ENCODE data around the gene DGKD.

DGKD gene

DNA sequence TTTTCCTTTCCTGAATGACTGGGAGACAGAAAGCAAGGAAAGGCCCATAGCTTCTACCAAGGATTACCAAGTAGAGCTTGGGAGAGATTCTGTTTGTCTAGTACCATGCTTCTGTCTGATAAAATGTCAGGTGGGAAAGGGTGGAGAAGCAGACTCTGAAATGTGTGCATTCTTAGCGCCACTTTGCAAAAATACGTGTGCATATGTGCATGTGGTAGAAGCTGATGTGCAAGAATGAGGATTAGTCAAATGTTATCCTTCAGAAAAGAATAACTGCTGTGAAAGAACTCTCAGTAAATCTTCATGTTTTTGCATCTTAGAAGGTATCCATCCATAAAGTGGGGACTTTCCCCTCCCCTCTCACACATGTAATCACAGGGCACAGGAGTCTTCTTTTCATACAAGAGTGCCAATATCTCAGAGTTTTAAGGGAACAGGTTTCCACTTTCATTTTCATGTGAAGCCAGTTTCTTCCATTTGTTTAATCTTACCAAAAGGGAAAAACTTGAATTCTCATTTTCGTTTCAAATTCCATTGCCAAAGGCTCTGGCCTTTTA is 15.4 kb upstream of the DGKD start:
- DNase-seq, result no peak

DNA sequence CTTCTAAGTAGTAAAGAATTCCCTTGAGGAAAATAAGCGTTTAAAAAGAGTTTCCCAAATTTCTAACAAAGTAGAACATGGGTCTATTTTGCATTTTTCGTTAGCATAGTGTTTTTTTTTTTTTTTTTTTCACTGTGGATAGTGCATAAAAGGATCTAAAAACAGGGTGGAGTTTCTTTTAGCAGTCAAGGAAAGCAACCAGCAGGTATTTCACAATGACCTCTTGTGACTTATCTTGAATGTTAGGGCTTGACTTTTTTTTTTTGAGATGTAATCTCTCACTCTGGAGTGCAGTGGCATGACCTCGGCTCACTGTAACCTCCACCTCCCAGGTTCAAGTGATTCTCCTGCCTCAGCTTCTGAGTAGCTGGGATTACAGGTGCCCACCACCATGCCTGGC is 14.9 kb upstream of the DGKD start:
- DNase-seq, result no peak

DNA sequence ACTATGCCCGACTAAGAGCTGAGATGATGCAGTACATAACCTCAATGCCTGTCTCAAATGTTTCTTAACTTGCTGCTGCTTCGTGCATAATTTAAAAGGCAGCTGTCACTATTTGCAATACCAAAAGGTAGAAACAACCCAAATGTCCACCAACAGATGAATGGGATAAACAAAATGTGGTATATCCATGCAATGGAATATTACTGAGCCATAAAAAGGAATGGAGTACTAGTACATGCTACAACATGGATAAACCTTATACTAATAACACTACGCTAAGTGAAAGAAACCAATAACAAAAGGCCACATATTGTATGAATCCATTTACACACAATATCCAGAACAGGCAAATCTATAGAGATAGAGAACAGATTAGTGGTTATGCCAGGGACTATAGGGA is 13.0 kb upstream of the DGKD start:
- DNase-seq, result no peak

DNA sequence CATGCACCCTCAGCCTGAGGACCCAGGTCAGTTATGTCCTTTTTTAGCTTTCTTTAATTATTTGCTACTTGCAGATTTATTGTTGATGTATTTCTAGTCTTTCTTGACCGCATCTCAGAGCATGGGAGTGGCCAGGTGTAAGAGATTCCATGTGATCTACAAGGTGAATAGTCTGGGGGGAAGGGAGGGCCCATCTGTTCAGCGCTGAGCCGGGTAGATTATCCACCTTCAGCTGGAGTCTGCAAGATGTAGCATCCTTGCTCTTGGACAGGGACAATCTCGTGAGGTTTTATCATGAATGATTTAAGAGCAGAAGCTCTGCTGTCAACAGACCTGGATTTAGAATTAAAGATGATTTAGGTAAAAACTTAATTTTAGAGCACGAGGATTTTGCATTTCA is 12.0 kb upstream of the DGKD start:
- DNase-seq, result no peak

DNA sequence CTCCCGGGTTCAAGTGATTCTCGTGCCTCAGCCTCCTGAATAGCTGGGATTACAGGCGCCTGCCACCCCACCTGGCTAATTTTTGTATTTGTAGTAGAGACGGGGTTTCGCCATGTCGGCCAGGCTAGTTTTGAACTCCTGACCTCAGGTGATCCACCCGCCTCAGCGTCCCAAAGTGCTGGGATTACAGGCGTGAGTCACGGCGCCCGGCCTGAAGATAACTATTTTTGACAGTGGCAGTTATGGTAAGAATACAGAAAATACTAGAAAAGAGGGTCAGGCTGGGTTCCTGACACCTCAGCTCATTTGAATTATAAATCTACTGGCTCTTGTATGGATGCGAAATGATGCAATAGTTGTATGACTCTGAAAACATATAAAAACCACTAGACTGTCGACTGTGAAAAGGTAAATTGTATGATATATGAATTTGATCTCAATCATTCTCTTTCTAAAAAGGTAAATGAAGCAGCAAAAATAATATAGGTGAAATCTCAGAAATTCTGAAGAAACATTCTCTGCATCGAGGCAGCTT is 11.1 kb upstream of the DGKD start:
- DNase-seq, result no peak

DNA sequence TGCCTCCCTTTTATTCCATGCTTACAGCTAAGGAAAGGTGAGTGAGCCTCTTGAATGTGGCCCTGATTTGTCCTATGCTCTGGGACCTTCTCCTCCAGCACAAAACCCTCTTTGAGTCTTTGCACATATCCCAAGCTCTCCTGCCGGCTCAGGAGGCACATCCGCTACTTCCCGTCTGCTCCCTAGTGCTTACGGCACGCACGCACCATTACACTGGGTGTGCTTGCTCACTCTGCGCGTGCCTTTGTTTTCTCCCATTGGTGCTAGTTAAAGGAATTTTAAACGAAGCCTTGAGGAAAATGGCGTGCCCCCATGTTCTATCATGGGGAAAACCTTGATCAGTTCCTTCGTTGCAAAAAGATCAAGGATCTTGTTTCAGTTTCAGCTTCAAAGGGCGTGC is 7.9 kb upstream of the DGKD start:
- DNase-seq, result no peak

DNA sequence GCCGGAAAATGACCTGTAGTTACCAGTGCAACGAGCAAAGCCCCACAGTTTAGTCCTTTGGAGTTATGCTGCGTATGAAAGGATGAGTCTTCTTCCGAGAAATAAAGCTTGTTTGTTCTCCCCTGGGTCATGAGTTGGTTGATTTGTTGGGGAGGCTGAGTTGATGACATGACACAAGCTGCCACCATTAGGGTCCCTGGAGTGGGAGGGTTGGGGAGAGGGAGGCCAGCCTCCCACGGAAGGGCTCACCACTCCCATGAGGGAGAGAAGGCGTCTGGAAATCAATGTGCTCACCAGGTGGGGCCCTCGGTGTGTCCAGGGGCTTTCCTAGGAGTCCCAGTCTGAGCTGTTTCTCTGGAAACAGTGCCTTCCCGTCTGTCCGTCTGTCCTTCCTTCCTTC is 7.4 kb upstream of the DGKD start:
- DNase-seq, result no peak

DNA sequence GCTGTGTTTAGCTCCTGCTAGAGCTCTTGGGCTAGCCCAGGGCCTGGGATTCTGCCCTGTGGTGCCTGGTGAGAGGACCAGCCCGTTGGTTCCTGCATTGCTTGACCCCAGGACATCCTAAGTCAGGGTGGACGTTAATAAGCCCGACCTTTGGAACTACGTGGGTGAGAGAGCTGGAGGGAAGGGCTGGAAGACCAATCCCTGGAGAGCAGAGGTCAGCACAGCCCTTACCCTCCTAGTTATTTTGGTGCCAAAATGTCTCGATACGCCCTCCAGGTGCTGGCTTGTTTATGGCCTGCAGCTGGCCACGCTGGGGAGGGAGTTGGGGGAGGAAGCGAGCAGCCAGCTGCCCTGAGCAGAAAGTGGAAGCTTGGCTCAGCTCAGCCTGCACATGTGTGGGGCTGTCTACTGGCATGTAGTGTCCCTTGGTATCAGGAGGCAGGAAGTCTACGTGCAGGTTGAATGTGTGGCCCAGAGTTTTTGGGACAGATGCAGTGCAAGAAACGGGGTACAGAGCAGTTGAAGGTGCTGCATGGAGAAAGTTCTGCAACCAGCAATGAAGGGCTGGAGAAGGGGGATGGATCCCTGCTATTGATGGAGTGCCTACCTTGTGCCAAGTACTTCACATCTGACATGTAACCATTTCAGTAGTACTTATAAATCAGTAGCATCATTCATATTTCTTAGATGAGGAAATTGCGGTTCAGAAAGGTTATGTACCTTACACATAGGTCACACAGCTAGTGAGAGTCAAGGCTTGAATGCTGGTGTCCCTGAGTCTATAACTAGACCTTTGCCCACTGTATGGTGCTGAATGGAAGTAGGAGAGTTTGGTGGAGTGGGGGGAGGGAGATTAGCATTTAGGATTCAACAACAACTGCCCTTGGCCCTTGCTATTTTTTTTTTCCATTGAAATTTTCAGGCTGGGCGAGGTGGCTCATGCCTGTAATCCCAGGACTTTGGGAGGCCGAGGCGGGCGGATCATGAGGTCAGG is 5.0 kb upstream of the DGKD start:
- no peak for DNase-seq

DNA sequence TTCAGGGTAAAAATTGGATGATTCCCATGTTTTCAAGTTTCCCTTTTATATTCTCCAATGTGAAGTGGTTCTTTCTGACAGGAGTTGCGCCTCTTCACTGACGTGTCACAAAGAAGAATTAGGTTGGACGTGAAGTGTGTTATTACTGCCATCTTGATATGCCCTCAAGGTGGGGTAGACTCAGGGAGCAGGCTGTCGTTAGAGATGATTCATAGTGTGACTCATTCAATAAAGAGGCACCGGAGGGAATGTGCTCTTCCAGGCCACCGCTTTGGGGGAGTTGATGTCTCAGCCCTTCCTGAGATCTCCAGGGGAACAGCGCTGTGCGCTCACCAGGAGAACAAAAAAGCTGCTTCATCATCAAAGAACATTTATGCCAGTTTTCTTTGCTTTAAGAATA is 3.6 kb upstream of the DGKD start:
- peak; percentile 86 for DNase-seq

DNA sequence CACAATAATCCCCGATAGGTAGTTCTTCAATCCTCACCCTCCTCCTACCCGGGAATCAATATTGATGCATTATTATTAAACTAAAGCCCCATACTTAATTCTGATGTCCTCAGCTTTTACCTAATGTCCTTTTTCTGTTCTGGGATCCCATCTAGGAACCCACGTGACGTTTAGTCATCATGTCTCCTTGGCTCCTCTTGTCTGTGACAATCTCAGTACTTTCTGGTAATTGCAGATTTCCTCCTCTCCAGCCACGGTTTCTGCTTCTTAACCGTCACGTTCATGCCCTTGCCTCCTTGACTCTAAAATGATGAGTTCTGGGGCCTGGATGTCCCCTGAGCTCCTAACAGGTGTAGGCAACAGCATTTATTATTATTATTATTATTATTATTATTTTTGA is 2.9 kb upstream of the DGKD start:
- no peak for DNase-seq

DNA sequence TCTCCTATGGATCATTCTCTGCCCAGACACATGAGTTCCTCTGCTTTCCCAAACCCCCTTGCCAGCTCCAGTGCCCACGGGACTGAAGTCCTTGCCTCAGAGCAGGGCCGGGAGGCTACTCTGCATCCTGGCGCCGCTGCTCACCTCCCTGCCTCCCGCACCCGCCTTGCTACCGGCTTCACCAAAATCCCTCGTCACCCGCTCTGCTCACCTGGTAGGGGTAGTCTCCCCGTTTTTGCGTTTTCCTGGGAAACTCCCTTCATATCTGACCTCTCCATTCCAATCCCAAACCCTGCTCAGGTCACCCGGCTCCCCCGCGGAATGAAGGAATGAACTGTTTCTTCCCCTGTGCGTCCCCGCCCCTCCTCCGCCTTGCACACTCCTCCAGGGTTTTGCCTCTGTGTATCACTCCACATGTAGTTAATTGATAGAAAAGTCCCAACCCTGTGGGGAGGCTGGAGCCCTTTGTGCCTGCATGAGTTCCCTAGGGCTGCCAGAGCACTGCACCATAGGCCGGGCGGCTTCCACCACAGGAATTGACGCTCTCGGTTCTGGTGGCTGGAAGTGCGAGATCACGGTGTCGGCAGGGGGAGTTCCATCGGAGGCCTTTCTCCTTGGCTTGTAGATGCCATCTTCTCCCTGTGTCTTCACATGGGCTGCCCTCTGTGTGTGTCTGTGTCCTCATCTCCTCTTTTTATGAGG is 2.0 kb upstream of the DGKD start:
- no peak for DNase-seq

DNA sequence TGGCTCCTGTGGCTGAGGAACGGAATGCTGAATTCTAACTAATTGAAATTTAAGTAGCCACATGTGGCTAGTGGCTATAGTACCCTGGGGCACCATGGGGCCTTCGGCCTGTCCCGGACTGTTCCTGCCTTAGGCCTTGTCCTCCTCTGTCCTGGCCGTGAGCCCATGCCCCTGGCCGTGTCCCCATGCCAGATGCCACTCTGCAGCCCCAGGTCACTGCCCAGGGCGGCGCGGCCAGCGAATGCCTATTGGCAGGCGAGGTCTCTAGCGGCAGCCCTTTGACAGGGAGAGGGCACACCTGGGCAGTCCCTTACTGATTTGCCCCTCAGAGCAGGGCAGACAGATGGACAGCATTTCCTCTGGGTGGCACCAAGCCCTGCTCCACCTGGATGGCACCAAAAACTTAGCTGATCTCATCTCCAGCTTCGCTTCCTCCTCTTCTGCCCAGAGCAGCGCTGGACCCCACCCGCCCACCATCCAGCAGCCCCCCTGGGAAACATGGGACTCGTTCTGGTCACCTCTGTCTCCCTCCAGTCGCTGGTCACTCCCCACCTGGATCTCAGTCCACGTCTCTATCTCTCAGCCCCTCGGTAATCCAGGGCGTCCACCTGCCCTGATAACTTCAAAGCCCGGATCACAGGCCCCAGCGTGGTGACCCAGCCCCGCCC is 1.1 kb upstream of the DGKD start:
- DNase-seq, result no peak

DNA sequence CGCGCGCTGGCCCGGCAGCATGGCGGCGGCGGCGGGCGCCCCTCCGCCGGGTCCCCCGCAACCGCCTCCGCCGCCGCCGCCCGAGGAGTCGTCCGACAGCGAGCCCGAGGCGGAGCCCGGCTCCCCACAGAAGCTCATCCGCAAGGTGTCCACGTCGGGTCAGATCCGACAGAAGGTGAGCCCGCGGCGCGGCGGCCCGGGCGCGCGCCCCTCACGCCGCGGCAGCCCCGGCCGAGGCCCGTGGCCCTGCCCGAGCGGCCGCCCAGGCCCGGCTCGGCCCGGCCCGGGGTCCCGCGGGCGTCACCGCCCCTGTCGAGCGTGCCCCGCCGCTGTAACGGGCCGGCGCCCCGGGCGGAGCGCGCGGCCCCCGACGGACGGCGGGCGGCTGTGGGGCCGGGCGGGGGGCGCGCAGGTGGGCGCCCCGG is 218 bp downstream of the DGKD start:
- no peak for DNase-seq

DNA sequence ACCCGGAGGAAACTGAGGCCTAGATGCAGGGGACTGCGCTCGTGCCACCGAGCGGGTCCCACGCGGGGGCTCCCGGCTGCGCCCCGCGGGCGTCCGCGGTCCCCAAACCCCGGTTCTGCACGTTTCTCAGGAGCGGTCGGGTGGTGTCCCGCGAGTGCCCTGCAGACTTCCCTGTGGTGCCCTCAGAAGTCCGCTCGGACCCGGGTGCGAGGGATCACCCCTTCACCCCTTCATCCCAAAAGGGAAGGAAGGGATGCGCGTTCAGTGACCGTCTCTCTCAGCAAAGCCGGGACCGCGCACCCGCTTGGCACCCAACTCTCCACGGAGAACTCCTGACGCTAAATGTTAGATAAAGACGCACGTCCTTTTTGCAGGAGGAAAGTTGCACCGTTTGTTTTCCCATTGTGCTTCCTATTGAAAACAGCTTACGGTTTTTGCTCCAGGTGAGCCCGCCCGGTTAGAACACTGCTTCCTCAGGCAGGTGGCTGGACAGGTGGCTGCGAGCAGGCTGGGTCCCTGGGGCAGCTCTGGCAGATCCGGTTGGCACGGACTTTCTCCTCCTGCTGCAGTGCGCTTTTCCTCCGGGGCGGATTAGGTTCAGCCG is 779 bp downstream of the DGKD start:
- DNase-seq, result no peak

DNA sequence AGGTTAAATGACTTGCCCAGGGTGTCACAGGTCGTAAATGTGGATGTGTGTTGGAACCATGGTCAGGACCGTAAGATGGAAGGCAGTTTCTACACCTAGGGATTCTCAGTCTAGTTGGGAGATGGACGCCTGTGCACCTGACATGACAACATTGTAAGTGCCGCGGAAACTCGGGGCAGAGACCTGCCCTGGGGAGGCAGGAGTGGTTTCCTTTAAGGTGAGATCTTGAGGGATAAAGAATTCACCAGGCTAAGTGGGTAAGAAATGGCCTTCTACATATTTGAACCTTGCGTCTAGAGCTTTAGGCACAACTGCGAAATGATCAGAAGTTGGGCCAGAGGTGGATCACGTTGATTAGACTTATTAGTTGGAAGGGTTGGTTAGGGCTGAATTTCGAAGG is 1.6 kb downstream of the DGKD start:
- DNase-seq, result no peak

DNA sequence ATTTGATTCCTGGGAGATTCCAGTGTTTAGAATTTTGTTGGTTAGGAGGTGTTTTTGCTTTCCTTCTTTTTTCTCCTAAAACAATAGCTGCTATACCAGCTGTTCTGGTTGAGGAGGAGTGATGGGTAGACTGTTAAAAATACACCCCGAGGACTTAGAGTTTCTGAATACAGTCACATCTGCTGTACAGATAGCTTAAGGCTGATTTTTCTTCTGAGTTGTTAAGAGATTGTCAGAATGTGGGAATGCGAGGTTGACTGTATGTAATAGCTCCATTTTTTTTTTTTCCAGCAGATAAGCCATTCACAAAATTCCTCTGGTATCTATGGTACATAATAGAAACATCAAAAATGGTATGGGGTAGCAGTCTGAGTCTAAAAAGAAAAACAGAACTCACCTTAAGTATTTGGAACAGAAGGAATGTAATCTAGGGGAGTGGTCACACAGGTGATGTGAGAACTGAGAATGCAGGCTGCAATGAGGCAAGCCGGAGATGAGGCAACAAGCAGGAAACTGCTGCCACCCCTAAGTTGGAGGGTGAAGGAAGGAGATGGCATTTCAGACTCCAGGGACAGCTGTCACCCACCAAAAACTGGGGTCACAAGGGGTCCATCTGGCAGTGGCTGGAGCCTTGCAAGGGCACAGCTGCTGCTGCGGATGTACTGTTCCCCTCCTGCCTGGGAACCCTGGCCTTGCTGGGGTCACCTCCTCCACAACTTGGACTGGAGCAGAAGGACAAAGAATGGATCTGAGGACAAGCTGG is 2.4 kb downstream of the DGKD start:
- no peak for DNase-seq

DNA sequence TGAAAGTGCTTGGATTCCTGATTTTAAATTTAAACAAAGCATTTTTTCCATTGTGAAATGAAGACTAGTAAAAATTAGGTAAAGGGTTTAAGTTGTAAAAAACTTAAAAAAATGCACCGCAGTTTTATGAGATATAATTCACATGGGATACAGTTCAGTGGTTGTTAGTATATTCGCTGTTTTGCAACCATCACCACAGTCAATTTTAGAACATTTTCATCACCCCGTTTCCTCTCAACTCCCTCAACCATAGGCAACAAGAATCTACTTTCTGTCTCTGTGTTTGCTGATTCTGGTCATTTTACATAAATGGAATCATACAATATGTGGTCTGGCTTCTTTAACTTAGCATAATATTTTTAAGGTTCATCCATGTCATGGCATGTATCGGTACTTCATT is 4.0 kb downstream of the DGKD start:
- DNase-seq, result no peak

DNA sequence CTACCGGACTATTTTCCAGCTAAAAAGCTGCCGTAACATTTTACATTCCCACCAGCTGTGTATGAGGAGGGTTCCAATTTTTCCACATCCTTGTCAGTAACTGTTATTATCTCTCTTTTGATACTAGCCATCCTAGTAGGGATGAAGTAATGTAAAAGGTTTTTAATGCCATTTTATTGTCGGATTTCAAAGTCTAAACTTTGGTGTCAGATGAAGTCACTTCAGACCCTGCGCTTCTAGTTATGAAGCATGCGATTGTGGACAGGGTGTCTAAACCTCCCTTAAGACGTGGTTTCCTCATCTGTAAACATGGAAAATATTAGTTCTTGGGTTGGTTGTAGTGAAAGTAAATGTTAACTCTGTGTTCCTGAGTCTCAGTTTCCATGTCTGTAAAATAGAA is 4.7 kb downstream of the DGKD start:
- no peak for DNase-seq

DNA sequence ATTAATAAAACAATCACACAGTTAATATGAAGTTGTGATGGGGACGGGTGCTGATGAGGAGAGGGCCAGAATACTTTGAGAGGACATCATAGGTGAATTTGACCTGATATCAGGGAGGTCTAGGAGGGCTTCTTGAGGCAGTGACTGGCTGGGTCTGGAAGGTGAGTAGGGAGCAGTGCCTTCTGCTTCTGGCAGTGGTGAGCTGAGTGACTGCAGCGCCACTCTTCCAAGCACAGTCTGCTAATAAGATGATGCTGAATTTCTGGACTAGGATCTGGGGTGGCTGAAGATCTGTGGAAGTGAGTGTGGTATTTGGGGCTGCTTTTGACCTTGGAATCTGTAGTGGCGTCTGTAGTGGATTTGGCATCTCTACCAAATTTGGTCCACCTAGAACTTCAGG is 5.5 kb downstream of the DGKD start:
- DNase-seq, result no peak

DNA sequence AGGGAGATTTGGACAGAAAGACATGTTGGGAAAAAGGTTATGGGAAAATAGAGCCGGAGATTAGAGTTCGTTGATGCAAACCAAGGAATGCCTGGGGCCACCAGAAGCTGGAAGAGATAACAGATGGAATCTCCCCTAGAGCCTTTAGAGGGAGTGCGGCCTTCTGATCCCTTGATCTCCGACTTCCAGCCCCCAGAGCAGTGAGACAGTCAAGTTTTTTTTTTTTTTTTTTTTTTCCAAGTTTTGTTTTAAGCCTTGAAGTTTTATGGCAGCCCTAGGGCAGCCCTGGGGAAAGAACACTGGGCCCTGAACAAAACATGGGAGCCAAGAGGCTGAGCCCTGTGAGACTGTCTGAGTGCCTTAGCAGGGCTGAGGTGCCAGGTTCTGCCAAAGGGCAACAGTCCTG is 6.5 kb downstream of the DGKD start:
- DNase-seq, result no peak

DNA sequence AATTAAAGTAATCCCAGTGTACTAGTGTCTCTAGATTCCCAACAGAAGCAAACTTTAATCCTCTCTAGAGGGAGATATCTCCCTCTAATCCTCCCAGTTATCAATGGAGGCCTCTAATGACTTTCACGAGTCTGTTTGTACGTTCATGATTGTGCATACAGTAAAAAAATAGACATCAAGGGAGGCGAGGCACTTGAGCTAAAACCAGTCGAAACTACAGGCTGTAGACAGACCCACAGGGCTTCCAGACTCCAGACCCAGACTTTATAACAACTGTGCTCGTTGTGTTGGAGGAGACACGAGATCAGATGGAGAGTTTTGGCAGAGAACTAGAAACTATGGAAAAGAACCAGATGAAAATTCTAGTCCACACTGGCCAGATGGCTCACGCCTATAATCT is 7.0 kb downstream of the DGKD start:
- no peak for DNase-seq

DNA sequence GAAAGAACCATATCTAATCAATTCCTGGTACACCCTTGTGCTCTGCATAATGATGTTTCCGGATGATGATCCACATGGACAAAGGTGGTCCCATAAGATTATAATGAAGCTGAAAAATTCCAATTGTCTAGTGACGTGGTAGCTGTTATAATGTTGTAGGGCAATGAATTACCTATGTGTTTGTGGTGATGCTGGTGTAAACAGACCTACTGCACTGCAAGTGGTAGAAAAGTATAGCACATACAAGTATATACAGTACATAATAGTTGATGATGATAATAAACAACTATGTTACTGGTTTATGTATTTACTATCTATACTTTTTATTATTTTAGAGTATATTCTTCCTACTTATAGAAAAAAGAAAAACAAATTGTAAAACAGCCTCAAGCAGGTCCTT is 8.4 kb downstream of the DGKD start:
- DNase-seq, result no peak

All from fibroblast of skin of abdomen (primary cell).